Gastrocnemius medialis (tissue), 4 donors: Measurements from ENCODE around the gene SLC25A21. TPM values are rescaled to one million over a fixed set of nuclear protein-coding genes. Genes with fewer than 3 reads are reported as not detected.

ENCODE experiments used
- ATAC-seq, 2 donors: fragments of 150-250 bp; one replicate each; pipeline ENCODE4 v1.9.1; 2016
- DNase-seq, 2 donors: peaks; one replicate each; pipeline ENCODE4 v3.0.0-alpha.2; 2019
- H3K27ac ChIP-seq, 4 donors: fragments of 200-600 bp; sonication (generic); 1 replicate in 1 of 4; 2 replicates in 3 of 4; pipeline ENCODE4 v1.5.1; 2016 to 2018; ENCODE audit warnings: mild to moderate bottlenecking in 2 of 4, moderate library complexity in 1 of 4
- H3K27me3 ChIP-seq, 3 donors: fragments of 200-600 bp; sonication (generic) in 2 of 3; 1 replicate in 1 of 3; 2 replicates in 2 of 3; pipeline versions ENCODE4 v1.5.1 to v1.6.0; 2016 to 2019; ENCODE audit warnings: mild to moderate bottlenecking in 1 of 3, moderate library complexity in 1 of 3
- H3K36me3 ChIP-seq, 2 donors: fragments of 200-600 bp; sonication (generic) in 1 of 2; one replicate each; pipeline ENCODE4 v1.5.1; 2017 to 2018
- H3K4me1 ChIP-seq, 2 donors: fragments of 200-600 bp; sonication (generic) in 1 of 2; one replicate each; pipeline ENCODE4 v1.5.1; 2016 to 2017; ENCODE audit warnings: mild to moderate bottlenecking in 2 of 2
- H3K4me3 ChIP-seq, 4 donors: fragments of 200-600 bp; sonication (generic) in 3 of 4; 1 replicate in 1 of 4; 2 replicates in 3 of 4; pipeline ENCODE4 v1.5.1; 2016 to 2019; ENCODE audit warnings: mild to moderate bottlenecking in 2 of 4
- H3K9me3 ChIP-seq, 3 donors: fragments of 200-600 bp; sonication (generic) in 2 of 3; 1 replicate in 1 of 3; 2 replicates in 2 of 3; pipeline ENCODE4 v1.5.1; 2016 to 2019
- CTCF ChIP-seq, 5 experiments: fragments of 450-650 bp in 3 of 5; fragments of 200-600 bp in 2 of 5; sonication (generic) in 2 of 5; IDR thresholded peaks in 4 of 5; conservative IDR thresholded peaks in 1 of 5; 1 replicate in 4 of 5; 2 replicates in 1 of 5; pipeline ENCODE4 v1.5.1; 2016 to 2019; ENCODE audit warnings: antibody characterized with exemption in 5 of 5, mild to moderate bottlenecking in 3 of 5, moderate library complexity in 3 of 5
- POLR2A ChIP-seq, 2 donors: fragments of 450-650 bp; IDR thresholded peaks; one replicate each; pipeline ENCODE4 v1.6.1; 2017; ENCODE audit warnings: antibody characterized with exemption in 2 of 2, mild to moderate bottlenecking in 2 of 2, moderate library complexity in 2 of 2
- in situ Hi-C, 4 donors: fragments of 200-750 bp; cut with MboI; loops; one replicate each; pipeline versions ENCODE4 v1.15.0 to v1.8.0; 2017; ENCODE audit warnings: low sequenced_read_pairs in 4 of 4
- intact Hi-C: fragments of 100-400 bp; cut with DNase I; formaldehyde crosslinking; loops from one replicate; pipeline ENCODE4 v1.15.1; 2023; ENCODE audit warnings: low total_unique reads
- total RNA-seq, 4 donors: library from RNA; depleted of rRNA; stranded (reverse); fragments of >200 nt; gene quantifications; one replicate each; pipeline versions ENCODE4 v1.1.0 to v1.2.3, GENCODE V29; 2016

The SLC25A21 gene
- total RNA-seq, 4 donors from 2014 or later = 1.9 TPM; not detected in 3

- TF ChIP-seq POLR2A (IDR thresholded peaks at IDR 0.05) (no peak), CTCF (IDR thresholded peaks at IDR 0.05 in 4 of 5, conservative IDR thresholded peaks at IDR 0.05 in 1 of 5) (no peak)
- DNase-seq (no peak), ATAC-seq (no peak)
- no peak overlapping the region for H3K27ac ChIP-seq
- no peaks in the 10 kb centered on the region for H3K27me3 ChIP-seq
- H3K36me3 ChIP-seq = no peaks in the 10 kb centered on the region
- intact Hi-C loops (no loop called here), in situ Hi-C loops (no loop called here)
- H3K9me3 ChIP-seq = peaks cover 0 to 4% (median 0%) of the 10 kb centered on the region in 3 donors
- no peaks in the 10 kb centered on the region for H3K4me1 ChIP-seq
- no peak overlapping the region for H3K4me3 ChIP-seq
These were observed 424.8 kb downstream of the SLC25A21 start for GRCh38 chr14:36747411-36748184.

GRCh38 chr14:36746872-36747271 is 425.5 kb downstream of the SLC25A21 start:
- Histone ChIP-seq H3K27ac (no peak overlapping the region), H3K9me3 (peaks cover 0 to 4% (median 0%) of the 10 kb centered on the region in 3 donors), H3K4me3 (no peak overlapping the region), H3K4me1 (no peaks in the 10 kb centered on the region), H3K27me3 (no peaks in the 10 kb centered on the region), H3K36me3 (no peaks in the 10 kb centered on the region)
- in situ Hi-C loops = no loop called here
- DNase-seq = no peak
- intact Hi-C loops = no loop called here
- no peak for ATAC-seq
- TF ChIP-seq CTCF (IDR thresholded peaks at IDR 0.05 in 4 of 5, conservative IDR thresholded peaks at IDR 0.05 in 1 of 5) (no peak), POLR2A (IDR thresholded peaks at IDR 0.05) (no peak)

- no peak overlapping the region for H3K4me3 ChIP-seq
- H3K4me1 ChIP-seq = no peaks in the 10 kb centered on the region
- DNase-seq (no peak), ATAC-seq (no peak)
- no peak overlapping the region for H3K27ac ChIP-seq
- no peaks in the 10 kb centered on the region for H3K27me3 ChIP-seq
- no peaks in the 10 kb centered on the region for H3K36me3 ChIP-seq
- in situ Hi-C loops = no loop called here
- TF ChIP-seq POLR2A (IDR thresholded peaks at IDR 0.05) (no peak), CTCF (IDR thresholded peaks at IDR 0.05 in 4 of 5, conservative IDR thresholded peaks at IDR 0.05 in 1 of 5) (no peak)
- intact Hi-C loops = no loop called here
- peaks cover 0 to 4% (median 0%) of the 10 kb centered on the region in 3 donors for H3K9me3 ChIP-seq
These were observed 430.5 kb downstream of the SLC25A21 start for GRCh38 chr14:36741858-36742257.

- no peak for ATAC-seq
- intact Hi-C loops = no loop called here
- no peak for TF ChIP-seq POLR2A (IDR thresholded peaks at IDR 0.05)
- TF ChIP-seq CTCF (IDR thresholded peaks at IDR 0.05 in 4 of 5, conservative IDR thresholded peaks at IDR 0.05 in 1 of 5) = no peak
These were observed 434.1 kb downstream of the SLC25A21 start for GRCh38 chr14:36738269-36738668.

More at GRCh38 chr14:36738269-36738668, 434.1 kb downstream of the SLC25A21 start:
- in situ Hi-C loops = no loop called here
- no peaks in the 10 kb centered on the region for H3K9me3 ChIP-seq
- H3K36me3 ChIP-seq = no peaks in the 10 kb centered on the region
- no peak overlapping the region for H3K4me3 ChIP-seq
- no peaks in the 10 kb centered on the region for H3K27me3 ChIP-seq
- no peak for DNase-seq
- H3K27ac ChIP-seq = no peak overlapping the region
- H3K4me1 ChIP-seq = no peaks in the 10 kb centered on the region
